NCI-H446 (cell line): Measurements from ENCODE around the gene ATG7.
"Not testable (repeated sequence)": the region's sequence is repeated elsewhere in the genome, so short reads cannot be mapped to it uniquely, and the experiment has no call there.

Source experiments
- DNase-seq, 2 experiments: peaks; one replicate each; lab custom pipeline; 2025; lab: John Stamatoyannopoulos, UW

ATG7 gene

DNA sequence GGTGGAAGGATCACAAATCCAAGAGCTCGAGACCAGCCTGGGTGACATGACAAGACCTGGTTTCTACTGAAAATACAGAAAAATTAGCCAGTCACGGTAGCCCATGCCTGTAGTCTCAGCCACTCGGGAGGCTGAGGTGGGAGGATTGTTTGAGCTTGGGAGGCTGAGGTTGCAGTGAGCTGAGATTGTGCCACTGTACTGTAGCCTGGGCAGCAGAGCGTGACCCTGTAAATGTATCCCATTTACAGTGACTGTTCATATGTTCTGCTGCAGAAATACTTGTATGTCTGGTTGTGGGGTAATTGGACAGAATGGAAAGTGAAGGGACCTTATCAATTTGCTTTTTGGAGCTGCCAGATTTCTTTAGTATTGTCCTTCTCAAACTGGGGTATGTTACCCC is 24.9 kb downstream of the ATG7 start:
- no peak for DNase-seq

DNA sequence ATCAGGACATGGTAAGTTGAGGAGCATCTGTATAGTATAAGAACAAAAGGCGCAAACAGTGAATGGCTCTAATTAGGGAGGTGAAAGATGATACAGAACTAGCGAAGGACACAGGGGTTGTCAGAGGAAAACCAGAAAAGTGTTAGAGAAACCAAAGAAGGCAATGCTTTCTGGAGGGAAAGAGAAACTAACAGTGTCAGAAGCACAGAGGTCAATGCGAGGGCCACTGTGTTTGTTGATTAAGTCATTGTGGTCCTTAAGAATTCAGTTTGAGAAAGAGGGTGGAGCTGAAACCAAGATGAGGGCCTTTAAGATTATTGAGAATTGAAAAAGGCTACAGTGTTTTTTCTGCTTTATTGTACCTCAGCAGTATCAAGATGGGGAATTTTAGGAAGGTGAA is 28.8 kb downstream of the ATG7 start:
- no peak for DNase-seq

DNA sequence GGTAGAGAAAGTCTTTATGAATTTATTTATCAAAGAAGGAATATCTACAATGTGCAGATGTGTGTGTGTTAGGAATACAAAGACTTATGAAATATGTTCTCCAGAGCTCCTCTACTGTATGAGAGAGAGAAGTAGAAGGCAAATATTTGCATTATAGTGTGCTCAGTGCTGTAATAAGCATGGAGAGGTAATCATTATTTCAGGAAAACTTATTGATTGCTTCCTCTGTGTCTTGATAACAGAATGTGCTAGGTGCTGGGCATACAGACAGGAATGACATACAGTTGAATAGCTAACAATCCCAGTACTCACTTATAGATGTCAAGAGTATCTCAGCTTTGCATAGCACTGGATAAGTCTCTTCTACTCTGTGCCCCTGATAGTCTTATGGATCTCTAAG is 30.2 kb downstream of the ATG7 start:
- no peak for DNase-seq

DNA sequence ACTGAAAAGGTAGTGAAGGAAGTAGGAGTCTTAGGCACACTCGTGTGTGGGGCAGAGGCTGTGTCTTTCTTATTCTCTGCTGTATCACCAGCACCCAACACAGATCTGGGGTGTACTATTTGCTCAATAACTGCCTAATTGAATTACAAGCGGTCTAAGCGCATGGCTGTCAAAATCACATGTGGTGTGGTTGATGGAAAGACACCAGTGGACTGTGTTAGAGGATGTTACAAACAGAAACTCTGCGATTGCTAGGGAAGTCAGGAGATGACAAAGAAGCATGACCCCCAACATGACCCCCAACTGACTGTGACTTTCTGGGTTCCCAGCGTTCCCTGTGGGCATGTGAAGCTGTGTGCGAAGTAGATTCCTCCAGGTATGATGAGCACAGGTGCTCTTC is 32.0 kb downstream of the ATG7 start:
- DNase-seq: no peak

DNA sequence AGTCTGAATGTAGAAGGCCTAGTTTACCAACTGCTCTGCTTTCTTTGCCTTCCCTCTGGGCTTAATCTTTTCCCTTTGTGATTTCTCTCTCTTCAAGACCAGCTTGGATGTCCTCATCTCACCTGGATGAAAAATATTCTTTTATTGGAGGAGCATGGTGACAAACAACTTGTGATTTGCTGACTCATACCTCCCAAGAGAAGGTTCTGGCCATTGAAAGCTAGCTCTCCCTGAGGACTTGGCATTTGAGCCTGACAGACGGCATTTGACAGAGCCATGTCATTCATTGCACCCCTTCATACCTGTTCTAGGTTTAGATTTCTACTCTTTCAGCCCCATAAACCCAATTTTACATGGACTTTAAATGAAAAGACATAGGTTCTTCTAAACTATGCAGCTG is 33.3 kb downstream of the ATG7 start:
- no peak for DNase-seq

DNA sequence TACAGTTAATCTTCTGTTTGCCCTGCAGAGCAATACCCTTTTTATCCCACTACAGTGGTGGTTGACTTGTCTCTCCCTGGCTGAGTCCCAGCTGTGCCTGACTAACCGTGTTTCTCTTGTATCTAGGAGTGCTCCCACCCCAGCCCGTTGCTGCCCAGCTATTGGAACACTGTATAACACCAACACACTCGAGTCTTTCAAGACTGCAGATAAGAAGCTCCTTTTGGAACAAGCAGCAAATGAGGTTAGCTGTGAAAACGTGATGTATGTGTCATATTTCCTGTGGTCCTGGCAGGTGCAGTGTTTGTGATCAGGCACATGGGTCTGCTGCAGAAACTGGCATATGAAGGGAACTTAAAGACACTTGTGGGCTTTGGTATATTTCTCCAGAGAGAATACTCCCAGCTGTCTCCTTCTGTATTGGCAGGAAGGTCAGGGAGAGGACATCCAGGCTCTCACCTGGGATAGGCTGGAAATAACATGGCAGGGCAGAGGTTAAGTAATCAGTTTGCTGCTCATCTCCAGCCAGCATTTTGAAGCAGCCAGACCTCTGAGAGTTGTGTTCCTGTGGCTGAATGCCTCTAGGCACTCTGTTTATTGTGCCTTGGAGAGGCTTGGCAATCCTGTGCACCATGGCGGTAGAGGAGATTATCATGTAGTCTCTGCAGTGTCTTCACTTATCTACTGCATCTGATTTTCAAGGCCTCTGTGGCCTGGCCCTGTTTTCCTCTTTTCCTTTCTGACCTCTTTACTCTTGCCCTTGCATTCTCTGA is 34.8 kb downstream of the ATG7 start:
- DNase-seq: no peak

DNA sequence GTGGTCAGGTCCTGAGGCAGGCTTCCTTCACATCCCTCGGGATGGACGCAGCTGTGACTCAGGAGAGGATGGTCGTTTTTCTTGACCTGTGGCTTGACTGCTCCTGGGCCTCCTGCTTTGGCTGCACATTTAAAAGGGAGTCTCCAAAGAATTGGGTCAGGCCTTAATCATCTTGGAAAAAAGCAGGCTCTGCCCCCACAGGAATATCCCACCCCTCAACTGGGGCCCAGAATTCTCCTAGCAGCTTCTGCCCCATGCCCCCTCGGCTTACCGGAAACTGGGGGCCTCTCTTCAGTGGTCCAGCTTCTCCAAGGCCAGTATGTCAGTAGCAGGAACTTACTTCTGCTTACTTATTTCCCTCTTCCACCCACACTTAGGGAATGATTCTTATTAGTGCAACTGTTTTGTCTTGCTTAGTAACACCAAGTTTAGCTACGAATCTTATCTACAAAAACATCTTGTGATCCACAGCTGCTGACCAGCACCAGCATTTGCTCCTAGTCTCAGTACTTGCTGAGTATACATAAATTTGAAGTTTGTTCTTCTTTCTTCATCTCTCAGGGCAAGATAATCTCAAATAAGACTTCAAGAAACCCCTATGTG is 35.7 kb downstream of the ATG7 start:
- DNase-seq: no peak

DNA sequence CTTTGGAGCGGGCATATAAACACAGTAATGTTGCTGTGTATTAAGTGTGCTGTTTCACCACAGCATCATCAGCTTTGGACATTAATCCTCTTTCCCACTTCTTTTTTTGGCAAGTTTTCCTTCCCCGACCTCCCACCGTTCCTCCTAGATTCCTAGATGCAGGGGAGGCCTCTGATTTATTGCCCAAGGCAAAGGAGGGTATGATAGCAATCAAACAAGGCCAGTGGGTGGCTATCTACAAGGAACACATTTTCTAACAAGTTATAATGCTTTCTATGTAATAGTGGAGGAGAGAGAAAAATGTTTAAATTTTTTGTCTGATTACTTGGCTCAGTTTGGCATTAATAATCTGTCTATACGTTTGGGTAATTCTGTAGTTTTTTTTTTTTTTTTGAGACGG is 38.1 kb downstream of the ATG7 start:
- no peak for DNase-seq

DNA sequence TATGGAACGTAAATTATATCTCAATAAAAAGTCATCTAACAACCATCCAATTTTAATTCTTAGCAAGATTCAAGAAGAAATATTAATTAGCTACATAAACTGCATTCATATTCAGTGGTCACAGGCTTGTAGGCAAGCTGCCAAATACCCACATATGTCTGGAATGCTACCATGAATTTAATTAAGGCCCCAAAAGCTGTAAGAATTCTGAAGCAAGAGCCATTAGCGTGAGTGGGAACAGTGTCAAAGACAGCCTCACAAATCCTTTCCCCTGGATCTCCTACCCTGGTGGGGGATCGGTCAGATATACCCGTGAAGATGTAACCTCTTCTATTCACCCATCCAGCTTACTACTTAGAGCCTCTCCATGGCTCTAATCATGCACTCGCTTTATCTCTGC is 40.0 kb downstream of the ATG7 start:
- DNase-seq: no peak

DNA sequence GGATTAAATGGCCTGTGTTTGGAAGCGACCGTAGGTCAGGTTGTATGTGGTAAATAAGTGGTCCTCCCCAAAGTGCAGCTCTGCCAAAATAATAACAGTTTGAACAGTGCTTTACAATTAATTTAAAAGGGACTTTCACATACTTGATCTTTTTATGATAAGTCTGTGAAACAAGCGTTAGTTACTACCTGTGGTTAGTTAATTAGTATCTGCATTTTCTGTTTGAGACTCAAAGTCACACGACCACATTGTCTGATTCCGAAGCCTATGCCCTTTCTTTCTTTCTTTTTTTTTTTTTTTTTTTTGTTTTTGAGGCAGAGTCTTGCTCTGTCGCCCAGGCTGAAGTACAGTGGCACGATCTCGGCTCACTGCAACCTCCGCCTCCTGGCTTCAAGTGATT is 45.1 kb downstream of the ATG7 start:
- no peak for DNase-seq

DNA sequence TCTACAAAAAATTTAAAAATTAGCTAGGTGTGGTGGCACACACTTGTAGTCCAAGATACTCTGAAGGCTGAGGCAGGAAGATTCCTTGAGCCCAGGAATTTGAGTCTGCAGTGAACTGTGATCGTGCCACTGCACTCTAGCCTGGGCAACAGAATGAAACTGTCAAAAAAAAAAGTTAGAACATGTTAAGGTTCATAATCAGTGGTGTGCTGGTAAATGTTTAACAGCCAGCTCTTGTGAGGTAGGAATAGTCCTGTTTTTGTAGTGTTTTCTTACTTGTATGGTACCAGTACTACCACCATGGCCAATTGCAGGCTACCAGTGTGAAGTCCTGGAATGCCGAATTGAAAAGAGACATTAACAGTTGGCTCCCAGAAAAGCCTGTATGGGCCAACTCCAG is 50.7 kb downstream of the ATG7 start:
- no peak for DNase-seq

DNA sequence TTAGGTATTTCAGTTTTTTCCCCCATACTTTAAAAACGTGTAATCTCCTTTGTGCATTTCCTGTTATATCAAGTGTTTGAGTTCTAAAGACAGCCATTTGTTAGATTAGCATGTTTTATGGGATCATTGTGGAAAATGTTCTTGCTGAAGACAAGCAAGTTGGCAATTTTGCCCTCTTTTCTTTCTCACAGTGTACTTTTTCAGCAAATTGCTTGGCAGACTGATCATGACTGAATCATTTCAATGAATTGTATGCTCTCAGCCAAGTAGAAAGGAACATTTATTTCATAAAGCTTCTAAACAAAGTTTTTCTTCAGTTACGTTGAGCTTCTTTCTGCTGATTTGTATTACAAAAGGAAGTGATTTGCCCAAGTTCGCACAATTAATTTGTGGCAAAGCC is 51.6 kb downstream of the ATG7 start:
- no peak for DNase-seq

DNA sequence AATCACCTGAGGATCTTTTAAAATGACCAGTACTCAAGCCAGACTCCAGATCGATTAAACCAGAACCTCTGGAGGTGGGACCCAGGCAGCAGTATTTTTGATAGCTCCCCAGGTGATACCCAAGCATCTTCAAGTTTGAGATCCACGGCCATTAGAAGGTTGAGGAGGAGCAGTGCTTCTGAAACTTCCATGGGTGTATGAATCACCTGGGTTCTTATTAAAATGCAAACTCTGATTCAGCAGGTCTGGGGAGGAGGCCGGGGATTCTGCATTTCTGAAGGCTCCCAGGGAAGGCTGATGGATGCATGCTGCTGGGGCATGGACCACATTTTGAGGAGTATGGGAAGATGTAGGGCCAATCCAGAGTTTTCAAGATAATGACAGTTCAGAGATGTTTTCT is 55.4 kb downstream of the ATG7 start:
- DNase-seq: no peak

DNA sequence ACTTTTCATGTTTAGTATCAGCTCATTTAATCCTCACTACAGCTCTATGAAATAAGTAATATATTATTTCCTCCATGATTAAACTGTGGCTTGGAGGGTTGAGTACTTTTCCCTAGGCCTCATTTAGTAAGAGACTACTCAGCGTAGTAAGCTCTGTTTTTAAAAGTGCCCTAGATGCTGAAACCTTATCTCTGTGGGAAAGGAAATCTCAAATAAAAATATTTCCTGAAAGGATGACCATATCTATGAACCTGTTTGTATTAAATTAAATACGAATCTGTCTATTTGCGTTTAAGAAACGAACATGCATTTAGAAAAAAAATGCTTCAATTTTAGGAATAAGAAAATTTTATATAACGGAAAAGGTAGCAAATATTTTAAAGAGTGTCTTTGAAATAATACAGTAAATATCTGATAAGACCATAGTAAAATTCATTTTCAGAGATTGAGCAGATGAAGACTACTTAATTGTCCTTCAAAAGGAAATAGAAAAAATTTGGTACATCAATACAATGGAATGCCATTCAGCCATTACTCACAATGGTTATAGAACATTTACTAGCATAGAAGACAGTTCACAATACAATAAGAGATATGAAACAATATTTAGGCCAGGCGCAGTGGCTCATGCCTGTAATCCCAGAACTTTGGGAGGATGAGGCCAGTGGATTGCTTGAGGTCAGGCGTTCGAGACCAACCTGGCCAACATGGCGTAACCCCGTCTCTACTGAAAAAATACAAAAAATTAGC is 56.2 kb downstream of the ATG7 start:
- no peak for DNase-seq

DNA sequence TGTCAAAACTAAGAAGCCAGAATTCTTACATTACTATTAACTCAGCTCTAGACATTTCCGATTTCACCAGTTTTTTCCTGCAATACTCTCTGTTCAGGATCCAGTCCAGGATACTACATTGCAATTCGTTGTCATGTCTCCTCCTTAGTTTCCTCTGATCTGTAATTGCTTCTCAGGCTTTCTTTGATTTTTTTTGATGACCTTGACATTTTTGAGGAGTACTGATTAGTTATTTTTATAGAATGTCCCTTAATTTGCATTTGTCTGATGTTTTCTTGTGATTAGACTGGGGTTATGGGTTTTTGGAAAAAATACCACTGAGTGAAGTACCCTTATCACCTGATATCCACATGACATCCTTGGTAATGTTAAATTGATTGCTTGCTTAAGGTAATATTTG is 57.6 kb downstream of the ATG7 start:
- no peak for DNase-seq

DNA sequence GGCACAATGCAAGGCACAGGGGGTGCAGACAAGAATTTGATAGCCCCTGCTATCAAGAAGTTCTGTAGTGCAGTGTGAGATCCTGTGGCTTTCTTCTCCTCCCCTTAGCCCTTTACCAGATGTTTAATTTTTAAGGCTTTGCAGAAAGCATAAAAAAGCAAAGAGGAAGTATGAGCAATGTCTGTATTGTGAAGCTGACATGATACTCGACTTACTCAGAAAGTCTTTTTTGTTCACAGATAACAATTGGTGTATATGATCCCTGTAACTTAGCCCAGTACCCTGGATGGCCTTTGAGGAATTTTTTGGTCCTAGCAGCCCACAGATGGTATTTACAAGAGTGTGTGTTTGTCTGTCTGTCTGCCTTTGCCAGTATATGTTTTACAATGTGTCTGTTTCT is 58.9 kb downstream of the ATG7 start:
- no peak for DNase-seq

DNA sequence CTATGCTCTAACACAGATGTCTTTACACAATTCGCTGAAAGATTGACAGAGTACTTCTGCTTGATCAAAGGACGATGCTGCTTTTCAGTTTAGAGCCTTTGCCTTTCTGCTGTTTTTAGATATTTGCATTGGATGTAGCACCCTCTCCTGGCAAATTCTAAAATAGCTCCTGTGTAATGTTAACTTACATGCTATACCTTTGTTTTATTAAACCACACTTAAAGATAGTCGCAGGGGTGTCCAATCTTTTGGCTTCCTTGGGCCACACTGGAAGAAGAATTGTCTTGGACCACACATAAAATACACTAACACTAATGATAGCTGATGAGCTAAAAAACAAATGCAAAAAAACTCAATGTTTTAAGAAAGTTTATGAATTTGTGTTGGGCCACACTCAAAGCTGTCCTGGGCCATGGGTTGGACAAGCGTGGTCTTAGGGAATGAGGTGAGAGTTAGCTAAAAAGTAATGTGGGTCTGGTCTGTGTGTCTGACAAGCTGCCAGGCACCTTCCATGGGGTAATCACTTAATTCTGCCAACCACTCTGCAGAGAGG is 62.9 kb downstream of the ATG7 start:
- peak in 1 of 2 experiments; percentile 50 for DNase-seq

DNA sequence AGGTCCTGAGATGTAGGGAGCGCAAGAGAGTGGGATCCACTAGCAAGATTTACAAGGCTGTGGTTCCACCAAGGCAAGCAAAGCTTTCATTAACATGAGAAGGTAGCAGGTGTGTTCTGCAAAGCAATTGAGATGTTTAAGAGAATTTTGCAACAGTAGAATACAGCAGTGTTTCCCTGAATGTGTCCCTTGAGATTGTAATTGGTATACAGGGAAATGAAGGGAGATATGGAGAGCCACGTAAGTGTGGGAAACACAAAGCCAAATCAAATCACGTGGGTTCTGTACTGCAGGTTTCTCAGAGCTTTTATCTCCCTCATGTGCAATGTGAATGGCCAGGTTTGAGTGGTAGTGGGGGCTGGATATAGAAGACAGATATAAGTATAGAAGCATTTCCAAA is 67.3 kb downstream of the ATG7 start:
- DNase-seq: no peak

DNA sequence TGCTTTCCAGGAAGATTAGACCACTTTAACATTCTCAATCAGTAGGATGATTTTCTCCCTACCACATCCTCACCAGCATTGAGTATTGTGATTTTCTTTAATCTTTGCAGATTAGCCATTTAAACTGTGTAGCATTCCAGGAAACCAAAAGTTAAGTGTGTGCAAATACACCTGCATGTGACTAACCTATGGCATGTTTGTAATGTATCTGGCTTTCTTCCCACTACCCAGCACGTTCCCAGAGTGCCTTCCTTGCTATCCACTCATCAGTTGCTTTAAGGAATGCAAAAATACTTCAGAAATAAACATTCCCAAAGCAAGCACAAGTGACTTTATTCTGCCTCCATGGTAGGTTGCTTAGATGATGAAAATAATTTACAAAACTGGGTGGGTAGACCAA is 74.2 kb downstream of the ATG7 start:
- DNase-seq: no peak

DNA sequence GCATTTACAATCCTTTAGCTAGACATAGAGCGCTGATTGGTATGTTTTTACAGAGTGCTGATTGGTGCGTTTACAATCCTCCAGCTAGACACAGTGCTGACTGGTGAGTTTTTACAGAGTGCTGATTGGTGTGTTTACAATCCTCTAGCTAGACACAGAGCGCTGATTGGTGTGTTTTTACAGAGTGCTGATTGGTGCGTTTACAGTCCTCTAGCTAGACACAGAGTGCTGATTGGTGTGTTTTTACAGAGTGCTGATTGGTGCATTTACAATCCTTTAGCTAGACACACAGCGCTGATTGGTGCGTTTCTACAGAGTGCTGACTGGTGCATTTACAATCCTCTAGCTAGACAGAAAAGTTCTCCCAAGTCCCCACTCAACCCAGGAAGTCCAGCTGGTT is 76.7 kb downstream of the ATG7 start:
- not testable (repeated sequence) for DNase-seq

DNA sequence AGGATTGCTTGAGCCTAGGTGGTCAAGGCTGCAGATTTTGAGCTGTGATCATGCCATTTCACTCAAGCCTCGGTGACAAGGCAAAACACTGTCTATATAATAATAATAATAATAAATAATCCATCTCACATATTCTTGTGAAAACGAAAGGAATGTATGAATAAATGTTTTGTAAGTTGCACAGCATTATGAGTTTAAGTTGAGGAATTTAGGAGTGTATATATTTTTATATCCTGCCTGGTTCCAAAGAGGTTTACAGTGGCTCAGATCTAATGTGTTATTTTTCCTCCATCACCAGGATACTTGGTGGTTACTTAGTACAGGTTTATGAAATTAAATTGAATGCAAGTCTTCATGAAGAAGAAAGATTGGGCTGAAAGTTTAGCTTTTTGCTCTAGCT is 77.2 kb downstream of the ATG7 start:
- DNase-seq: no peak

DNA sequence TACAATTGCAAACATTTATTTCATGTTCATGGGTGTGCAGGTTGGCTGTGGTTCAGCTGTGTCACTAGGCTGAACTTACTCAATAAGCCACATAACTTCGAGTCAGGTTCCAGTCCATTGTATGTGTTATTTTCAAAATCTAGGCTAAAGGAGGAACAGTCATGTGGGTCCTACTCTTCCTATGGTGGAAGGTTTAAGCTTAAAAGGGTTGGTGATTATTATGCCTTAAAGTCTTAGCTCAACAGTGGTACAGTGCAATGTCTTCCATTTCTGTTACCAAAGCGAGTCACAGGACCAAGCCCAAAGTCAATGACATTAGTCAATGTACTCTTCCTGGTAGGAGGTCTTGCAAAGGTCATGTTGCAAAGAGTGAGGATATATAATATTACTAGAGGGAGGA is 78.2 kb downstream of the ATG7 start:
- DNase-seq: no peak

DNA sequence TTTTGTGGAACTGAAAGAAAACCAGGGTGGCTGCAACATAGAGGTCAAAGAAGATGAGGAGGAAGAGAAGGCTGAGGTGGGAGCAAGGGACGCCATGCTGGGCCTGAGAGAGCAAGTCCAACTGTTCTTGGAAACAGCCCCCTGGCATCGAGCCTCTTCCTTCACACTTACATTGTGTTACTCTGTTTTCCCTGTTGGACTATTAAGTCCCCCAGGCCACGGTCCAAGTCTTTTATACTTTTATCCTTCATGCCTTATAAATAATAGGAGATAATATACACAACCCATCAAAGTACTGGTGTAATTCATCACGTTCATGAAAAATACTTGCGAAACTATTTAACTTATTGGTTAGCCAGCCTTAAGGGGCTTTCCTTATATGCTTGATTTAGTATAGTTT is 79.3 kb downstream of the ATG7 start:
- no peak for DNase-seq
